Choroid plexus epithelial cell (primary cell): ENCODE data around the gene ARHGAP26.

Experiments
- DNase-seq: peaks from one replicate; pipeline ENCODE4 v3.0.0-alpha.2; 2010; ENCODE audit warnings: low read depth
- H3K4me3 ChIP-seq: 2 replicates; pipeline ENCODE4 v1.5.1; 2011; ENCODE audit warnings: low read depth, mild to moderate bottlenecking, control low read depth, low read length, moderate library complexity
- CTCF ChIP-seq: conservative IDR thresholded peaks from 2 replicates; pipeline ENCODE4 v1.5.1; 2011; ENCODE audit warnings: low read depth, mild to moderate bottlenecking, control low read depth, inconsistent platforms, low read length, moderate library complexity

The ARHGAP26 gene

DNA sequence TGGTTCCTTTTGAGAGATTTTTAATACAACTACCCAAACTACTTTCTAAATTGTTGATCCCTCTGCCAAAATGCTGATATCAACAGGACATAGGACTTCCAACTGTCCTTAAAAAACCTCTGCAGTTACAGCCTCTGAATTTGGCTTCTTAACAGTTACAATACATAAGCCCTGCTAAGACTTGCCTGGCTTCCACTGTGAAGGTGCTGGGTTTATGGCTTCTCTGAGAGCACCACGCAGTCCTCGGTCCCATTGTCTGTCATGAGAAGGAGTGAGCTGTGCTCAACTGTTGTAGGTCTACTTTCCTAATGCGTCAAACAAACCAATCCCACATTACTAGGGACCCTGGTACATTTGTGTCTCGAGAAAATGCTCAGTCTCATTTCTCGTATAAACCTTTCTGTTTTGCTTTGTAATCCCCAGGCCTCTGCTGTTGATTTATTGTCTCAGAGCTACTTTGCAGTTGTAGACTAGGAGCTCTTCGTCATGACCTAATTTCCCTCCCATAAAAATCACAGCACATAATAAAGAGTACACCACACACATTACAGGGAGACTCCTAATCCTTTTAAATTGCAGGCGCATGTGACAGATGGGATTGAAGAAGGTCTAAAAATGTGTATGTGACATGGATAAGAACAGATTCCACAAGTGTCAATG is 358.4 kb downstream of the ARHGAP26 start:
- no peak for TF ChIP-seq CTCF
- DNase-seq, result no peak
- no peak overlapping the region for H3K4me3 ChIP-seq

DNA sequence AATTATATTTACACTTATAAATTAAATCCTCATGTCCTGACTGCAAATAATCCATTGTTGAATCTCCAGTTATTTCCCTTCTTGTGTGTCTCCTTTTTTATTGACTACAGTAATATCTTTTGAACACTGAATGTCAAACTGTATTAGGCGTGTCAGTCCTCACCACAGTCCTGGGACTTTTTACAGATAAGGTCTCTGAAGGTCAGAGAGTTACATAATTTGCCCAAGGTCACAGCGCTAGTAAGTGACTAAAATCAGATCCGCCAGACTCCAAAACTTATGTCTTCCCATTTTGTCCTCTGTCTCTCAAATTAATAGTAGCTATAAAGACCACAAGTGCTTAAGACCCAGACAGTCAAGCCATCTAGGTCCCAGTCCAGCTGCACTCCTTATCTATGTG is 359.0 kb downstream of the ARHGAP26 start:
- no peak for TF ChIP-seq CTCF
- no peak overlapping the region for H3K4me3 ChIP-seq

GRCh38 chr5:143129910-143130612 is 359.9 kb downstream of the ARHGAP26 start:
- no peak for DNase-seq
- no peak for TF ChIP-seq CTCF
- no peak overlapping the region for H3K4me3 ChIP-seq

More for the DNA sequence above, 359.0 kb downstream of the ARHGAP26 start:
- no peak for DNase-seq

DNA sequence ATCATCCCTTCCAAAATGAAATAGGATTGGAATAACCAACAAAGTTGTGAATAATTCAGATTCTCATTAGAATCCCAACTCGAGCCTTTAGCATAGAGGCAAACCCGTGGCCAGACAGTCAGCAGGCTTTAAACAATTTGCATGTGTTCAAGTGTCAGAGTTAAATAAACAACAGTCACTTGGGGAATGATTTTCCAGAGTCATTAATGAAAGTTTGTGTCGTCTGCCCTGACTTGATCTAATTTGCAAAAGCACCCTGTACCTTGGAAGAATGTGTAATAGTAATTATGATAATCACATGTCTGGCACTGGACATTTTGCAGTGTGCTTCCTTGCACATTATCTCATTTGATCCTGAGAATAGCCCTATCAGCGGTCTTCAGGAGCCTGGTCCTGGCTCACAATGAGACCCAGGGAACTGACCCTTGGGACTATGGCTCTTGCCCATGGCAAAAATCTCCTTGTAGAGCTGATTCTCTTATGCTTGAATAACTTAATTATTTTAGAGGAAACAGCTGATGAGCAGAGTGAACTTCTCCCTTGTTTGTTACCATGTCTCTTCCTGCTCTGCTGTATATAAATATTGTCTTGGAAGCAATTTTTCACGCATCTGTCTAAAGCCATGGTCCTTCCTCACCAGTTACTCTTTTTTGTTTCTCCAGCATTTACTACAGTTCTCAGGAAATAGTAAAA is 360.6 kb downstream of the ARHGAP26 start:
- no peak overlapping the region for H3K4me3 ChIP-seq
- TF ChIP-seq CTCF, result no peak
- no peak for DNase-seq

DNA sequence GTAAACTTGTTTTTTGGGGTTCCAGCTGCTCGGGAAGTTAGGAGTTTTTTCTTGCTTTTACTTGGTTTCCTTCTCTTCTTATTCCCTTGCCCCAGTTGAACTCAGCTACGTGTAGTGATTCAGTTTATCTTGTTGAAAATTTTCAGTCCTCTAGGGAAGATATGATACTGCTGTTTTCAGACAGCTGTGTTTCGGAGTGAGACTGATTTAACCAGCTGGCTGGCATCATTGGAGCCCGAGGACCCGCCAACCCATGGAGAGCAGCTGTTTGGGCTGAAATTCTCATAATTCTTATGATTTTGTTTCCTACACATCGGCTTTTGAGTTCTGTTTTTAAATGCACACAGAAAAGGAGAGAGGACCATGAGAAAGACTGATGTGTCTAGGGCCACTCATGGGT is 361.8 kb downstream of the ARHGAP26 start:
- no peak for TF ChIP-seq CTCF
- DNase-seq, result no peak
- no peak overlapping the region for H3K4me3 ChIP-seq

DNA sequence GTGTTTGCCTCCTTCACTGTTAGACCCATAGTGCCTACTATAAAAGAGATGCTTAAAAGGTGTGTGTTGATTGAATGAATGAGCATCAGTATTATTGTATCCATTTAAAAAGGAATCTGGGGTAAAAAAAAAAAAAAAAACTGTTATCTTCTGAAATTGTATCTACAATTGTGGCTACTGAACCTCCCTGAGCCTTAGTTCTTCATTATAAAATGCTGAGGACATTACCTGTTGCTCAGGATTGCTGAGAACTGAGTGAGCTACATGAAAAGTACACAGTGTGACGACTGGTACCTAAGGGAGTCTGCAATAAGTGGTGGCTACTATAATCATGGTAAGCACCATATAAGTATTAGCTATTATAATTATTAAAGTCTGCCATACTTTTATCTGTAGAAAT is 362.6 kb downstream of the ARHGAP26 start:
- no peak for DNase-seq
- no peak overlapping the region for H3K4me3 ChIP-seq
- no peak for TF ChIP-seq CTCF

DNA sequence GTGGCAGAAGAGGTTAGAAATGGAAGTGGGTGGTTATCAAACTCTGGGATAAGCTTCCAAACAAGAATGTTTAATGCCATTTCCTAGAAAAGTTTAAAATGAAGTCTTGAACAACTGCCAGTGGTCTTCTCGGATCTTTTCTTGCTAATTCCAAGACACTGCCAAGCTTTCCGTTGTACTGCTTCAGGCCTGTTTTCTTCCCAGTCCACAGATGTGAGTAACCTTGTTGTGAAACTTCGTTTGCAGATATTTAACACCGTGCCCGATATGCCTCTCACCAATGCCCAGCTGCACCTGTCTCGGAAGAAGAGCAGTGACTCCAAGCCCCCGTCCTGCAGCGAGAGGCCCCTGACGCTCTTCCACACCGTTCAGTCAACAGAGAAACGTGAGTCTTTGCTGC is 363.5 kb downstream of the ARHGAP26 start:
- TF ChIP-seq CTCF, result no peak
- DNase-seq, result no peak

More for the DNA sequence above, 363.5 kb downstream of the ARHGAP26 start:
- no peak overlapping the region for H3K4me3 ChIP-seq
